ENCODE data around the gene ERC1.

DNA sequence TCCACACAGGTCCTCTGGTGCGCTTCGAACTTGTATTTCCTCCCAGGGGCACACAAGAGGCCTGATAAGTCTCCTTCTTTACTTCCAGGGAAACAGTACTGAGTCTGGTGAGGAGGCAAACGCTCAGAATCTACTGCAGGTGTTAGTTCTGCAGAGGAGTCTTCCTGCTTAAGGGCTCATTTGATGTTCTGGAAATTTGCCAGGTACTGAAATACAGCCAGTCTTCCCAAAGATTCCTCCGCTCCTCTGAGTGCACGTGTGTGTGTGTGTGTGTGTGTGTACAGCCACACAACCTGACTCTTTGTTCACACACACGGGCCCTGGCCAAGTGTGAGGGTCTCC lies 511.3 kb downstream of the ERC1 start:
- TF ChIP-seq KLF10 (tag by site-specific recombination; IDR thresholded peaks at IDR 0.05) (no peak), ZBTB1 (tag by site-specific recombination; IDR thresholded peaks at IDR 0.05) (no peak), ZFP37 (tag by site-specific recombination; IDR thresholded peaks at IDR 0.05) (no peak), ZNF585B (tag by site-specific recombination; IDR thresholded peaks at IDR 0.05) (no peak), ZNF274 (IDR thresholded peaks at IDR 0.05; ENCODE audit: low read length) (no peak), ZNF274 (tag by site-specific recombination; IDR thresholded peaks at IDR 0.05; ENCODE audit: borderline replicate concordance) (no peak), ZNF530 (tag by site-specific recombination; IDR thresholded peaks at IDR 0.05; ENCODE audit: low read depth) (no peak), ZNF202 (tag by site-specific recombination; IDR thresholded peaks at IDR 0.05; ENCODE audit: borderline replicate concordance) (no peak), RBAK (tag by site-specific recombination; IDR thresholded peaks at IDR 0.05) (no peak), ZNF221 (tag by site-specific recombination; IDR thresholded peaks at IDR 0.05; ENCODE audit: borderline replicate concordance) (no peak), ZNF133 (tag by site-specific recombination; IDR thresholded peaks at IDR 0.05) (no peak)
- TF ChIP-seq, protein P1, sequence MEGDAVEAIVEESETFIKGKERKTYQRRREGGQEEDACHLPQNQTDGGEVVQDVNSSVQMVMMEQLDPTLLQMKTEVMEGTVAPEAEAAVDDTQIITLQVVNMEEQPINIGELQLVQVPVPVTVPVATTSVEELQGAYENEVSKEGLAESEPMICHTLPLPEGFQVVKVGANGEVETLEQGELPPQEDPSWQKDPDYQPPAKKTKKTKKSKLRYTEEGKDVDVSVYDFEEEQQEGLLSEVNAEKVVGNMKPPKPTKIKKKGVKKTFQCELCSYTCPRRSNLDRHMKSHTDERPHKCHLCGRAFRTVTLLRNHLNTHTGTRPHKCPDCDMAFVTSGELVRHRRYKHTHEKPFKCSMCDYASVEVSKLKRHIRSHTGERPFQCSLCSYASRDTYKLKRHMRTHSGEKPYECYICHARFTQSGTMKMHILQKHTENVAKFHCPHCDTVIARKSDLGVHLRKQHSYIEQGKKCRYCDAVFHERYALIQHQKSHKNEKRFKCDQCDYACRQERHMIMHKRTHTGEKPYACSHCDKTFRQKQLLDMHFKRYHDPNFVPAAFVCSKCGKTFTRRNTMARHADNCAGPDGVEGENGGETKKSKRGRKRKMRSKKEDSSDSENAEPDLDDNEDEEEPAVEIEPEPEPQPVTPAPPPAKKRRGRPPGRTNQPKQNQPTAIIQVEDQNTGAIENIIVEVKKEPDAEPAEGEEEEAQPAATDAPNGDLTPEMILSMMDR (tag by site-specific recombination; IDR thresholded peaks at IDR 0.05), result no peak
- TF ChIP-seq, protein P2, sequence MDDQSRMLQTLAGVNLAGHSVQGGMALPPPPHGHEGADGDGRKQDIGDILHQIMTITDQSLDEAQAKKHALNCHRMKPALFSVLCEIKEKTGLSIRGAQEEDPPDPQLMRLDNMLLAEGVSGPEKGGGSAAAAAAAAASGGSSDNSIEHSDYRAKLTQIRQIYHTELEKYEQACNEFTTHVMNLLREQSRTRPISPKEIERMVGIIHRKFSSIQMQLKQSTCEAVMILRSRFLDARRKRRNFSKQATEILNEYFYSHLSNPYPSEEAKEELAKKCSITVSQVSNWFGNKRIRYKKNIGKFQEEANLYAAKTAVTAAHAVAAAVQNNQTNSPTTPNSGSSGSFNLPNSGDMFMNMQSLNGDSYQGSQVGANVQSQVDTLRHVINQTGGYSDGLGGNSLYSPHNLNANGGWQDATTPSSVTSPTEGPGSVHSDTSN (CRISPR knock-in tag; IDR thresholded peaks at IDR 0.05), result no peak
- TF ChIP-seq, protein P3, sequence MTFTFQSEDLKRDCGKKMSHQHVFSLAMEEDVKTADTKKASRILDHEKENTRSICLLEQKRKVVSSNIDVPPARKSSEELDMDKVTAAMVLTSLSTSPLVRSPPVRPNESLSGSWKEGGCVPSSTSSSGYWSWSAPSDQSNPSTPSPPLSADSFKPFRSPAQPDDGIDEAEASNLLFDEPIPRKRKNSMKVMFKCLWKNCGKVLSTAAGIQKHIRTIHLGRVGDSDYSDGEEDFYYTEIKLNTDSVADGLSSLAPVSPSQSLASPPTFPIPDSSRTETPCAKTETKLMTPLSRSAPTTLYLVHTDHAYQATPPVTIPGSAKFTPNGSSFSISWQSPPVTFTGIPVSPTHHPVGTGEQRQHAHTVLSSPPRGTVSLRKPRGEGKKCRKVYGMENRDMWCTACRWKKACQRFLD (tag by site-specific recombination; IDR thresholded peaks at IDR 0.05), result no peak
- TF ChIP-seq, protein P4, sequence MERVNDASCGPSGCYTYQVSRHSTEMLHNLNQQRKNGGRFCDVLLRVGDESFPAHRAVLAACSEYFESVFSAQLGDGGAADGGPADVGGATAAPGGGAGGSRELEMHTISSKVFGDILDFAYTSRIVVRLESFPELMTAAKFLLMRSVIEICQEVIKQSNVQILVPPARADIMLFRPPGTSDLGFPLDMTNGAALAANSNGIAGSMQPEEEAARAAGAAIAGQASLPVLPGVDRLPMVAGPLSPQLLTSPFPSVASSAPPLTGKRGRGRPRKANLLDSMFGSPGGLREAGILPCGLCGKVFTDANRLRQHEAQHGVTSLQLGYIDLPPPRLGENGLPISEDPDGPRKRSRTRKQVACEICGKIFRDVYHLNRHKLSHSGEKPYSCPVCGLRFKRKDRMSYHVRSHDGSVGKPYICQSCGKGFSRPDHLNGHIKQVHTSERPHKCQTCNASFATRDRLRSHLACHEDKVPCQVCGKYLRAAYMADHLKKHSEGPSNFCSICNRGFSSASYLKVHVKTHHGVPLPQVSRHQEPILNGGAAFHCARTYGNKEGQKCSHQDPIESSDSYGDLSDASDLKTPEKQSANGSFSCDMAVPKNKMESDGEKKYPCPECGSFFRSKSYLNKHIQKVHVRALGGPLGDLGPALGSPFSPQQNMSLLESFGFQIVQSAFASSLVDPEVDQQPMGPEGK (tag by site-specific recombination; IDR thresholded peaks at IDR 0.05), result no peak
